OCI-M1 (cell line): Measurements from ENCODE around the gene NCOA5.
"Not testable (repeated sequence)": the region's sequence is repeated elsewhere in the genome, so short reads cannot be mapped to it uniquely, and the experiment has no call there.

ENCODE experiments used
- DNase-seq: peaks from one replicate; lab custom pipeline; 2025; lab: John Stamatoyannopoulos, UW

The NCOA5 gene

DNA sequence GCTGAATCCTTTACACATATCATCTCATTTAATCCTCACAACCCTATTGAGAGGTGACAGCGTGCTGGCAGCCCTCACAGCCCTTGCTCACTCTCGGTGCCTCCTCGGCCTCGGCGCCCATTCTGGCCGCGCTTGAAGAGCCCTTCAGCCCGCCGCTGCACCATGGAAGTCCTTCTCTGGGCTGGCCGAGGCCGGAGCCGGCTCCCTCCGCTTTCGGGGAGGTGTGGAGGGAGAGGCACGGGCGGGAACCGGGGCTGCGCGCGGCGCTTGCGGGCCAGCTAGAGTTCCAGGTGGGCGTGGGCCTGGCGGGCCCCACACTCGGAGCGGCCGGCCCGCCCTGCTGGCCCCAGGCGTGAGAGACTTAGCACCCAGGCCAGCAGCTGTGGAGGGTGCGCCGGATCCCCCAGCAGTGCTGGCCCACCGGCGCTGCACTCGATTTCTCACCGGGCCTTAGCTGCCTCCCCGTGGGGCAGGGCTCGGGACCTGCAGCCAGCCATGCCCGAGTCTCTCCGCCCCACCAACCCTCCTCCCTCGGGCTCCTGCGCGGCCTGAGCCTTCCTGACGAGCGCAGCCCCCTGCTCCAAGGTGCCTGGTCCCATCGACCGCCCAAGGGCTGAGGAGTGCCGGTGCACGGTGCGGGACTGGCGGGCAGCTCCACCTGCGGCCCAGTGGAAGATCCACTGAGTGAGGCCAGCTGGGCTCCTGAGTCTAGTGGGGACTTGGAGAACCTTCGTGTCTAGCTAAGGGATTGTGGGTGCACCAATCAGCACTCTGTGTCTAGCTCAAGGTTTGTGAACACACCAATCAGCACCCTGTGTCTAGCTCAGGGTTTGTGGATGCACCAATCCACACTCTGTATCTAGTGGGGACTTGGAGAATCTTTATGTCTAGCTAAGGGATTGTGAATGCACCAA is 2.1 kb upstream of the NCOA5 start:
- not testable (repeated sequence) for DNase-seq

DNA sequence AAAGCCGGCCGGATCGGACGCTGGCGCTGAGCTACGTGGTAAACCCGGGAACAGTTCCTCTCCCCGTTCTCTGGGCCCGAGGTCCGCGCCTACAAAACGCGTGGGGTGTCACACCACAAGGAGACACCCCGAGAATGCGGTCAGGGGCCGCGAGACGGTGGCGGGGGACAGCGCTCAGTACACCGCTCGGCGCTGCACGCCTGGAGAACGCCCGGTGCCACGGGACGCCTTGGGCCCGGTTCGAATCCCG is 670 bp downstream of the NCOA5 start:
- DNase-seq: no peak

DNA sequence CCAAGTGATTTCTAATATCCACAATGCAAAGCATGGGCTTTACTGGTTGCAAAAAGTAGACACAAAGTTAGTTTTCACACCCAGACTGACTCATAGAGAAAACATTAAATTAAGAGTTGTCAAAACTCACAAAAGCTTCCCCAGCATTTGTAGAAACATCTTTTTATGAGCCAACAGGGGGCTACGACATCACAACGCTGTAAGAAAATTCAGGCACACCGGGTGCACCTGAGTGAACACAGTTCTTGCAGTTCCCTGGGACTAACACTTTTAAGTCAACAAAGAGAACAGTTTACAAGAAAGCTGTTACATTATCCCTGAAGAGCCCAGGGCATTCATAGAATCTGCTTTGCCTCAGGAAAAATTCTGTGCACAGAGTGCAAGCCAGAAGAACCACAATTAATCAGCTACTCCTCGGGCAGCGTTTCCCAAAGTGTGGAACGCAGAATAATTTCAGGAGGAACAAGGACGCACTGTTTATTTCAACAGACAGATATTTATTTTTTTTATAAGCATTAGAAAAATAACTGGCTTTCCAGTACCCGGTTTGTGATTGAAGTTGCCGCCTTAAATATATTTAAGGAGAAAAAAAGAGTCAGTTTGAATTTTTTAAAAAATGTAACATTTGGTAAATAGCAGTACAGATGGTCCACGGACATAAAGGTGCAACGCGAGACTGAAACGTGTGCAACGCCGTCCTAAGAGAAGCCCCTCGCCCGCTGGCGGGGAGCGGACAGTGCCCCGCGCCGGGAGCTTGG is 1.2 kb downstream of the NCOA5 start:
- DNase-seq: peak; percentile 40

DNA sequence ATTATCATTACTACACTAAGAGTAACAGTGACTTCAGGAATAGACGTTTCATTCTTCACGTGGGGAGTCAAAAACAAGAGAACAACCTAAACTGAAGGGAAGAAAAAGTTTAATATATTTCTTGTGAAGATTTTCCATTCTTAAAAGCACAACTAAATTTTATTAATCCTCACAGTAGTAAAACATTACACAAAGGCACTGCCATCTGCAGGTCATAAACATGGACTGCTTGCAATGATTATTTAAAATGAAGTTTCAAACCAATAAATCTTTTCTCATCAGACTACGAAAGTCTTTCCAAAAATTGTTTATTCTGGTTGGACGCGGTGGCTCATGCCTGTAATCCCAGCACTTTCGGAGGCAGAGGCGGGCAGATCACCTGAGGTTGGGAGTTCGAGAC is 2.6 kb downstream of the NCOA5 start:
- DNase-seq: peak; percentile 26

DNA sequence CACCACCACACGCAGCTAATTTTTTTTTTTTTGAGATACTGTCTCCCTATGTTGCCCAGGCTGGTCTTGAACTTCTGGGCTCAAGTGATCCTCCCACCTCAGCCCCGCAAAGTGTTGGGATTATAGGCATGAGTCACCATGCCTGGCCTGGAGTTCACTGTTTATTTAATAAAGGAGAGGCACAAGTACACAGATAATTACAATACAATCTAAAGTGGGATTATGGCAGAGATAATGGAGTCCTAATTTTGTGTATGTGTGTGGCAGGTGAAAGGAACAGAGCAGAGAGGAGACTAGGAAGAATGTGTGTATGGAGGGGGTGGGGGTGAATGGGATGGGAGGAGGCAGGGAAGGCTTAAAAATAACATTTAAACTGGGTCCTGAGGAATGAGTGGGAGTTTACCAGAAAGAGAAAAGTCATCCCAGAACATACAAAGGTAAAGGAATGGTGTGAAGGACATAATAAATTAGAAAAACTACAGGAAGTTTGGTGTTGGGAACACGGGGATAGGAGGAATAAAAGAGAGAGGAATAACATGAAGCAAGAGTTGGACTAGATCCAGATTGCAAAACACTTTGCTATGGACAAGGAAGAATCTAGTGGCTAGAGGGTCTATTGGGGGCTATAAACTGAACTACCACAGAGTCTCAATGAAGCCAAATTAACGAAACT is 4.4 kb downstream of the NCOA5 start:
- peak; percentile 15 for DNase-seq

DNA sequence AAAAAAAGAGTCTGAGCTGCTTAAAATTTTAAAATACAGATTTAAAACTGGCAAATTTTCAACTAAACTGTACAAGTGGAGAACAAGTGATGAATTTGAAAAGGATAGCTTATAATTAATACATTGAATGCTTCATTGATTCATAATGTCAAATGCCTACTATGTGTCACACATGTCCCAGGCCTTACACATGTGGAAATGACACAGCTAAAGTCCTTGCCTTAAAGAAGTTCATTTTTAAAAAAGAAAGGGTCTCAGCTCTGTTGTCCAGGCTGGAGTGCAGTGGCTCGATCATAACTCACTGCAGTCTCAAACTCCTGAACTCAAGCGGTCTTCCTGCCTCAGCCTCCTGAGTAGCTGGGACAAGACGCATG is 5.0 kb downstream of the NCOA5 start:
- no peak for DNase-seq

DNA sequence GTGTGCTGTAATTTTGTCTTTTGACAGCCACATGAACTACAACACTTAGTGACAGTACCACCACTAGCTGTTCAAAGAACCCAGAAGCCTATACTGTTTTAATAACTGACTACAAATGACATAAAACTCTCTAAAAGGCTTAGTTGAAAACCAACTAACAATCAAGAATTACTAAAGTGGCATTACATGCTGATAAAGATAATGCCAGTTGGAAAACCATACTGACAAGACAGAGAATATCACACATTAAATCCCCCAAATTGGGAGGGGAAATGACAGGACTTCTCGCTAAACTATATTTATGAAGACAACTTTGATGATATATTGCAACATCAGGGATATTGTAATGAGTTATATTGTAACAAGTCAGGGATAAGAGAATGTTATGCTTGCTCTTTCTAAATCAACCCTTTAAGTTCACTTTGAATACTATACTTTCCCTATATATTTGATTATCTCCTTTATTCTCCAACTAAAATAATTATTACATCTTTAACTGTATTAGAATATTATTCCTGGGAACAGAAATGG is 6.2 kb downstream of the NCOA5 start:
- DNase-seq: no peak

DNA sequence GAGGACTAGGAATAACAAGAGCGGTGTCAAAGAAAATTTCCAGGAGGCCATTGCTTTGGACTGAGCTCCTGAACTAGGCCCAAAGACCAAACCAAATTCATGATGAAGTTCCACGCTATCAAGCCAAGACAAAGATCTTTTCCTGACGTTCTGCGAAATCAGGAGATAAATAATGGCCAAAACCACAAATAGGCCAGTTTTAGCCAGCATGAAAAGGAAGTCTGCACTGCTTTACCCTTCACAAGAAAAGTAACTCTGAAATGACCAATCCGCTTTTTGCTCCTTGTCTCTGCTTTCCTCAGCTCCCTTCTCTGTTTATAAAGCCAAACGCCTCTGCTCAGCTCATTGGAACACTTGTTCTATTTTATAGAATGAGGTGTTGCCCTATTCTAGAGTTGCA is 6.7 kb downstream of the NCOA5 start:
- peak; percentile 27 for DNase-seq

DNA sequence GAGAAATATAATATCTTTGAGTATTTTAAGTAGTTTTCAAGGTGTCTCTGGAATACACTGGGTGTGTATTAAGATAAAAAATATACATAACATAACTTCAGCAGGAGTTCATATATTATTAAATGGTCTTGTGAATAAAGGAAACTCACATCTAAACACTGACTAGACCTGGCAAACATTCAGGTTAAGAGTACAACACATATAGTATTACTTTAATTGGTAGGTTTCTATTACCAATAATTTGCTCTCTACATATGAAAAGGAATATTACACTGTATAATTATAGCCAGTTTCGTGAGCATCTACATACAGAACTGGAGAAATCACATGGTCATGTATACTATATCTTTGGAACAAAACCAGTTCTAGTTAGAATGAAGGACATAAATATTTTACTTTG is 8.7 kb downstream of the NCOA5 start:
- no peak for DNase-seq

DNA sequence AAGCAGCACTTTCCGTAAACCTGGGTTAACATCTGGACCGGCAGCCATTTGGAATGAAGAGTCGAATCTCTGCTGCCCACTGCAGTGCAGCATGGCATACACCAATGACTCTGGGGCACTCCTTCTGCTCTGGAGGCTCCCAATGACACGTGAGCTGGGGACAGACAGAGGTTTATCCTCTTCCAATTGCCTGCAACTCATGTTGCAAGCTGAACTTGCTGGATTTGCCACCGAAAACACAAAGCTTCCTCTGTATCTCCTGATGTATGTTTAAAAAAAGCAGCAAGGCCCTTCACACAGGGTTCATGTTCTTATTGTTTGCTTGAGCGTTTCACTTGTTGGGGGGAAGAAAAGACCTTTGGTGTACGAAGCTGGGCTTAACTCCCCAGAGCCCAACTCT is 10.8 kb downstream of the NCOA5 start:
- DNase-seq: no peak

DNA sequence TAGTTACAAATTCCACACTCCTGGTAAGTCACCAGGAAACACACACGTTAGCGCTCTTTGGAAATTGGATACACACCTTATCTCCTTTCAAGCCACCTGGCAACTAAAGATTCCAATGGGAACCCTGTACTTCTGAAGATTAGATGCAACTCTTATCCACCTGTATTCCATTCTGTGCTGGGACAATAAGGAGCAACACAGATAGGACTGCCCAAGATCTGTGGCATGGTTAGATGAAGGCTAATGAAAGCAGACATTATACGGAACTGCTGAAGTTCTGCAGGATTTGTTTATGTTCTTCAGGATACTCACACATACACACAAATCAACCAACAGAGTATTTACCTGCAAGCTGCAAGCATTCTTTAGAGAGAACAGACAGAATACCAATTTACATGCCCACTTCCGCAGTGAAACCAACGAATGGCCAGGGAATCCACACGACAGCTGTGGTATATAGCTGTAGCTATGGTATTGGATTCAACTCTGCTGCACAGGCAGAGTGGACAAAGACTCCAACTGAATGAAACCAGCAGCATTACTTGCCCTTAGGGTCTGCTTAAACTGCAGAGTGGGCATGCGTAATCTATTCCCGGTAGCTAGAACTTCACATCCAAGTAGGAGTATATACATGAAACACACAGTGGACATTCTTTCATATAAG is 12.0 kb downstream of the NCOA5 start:
- DNase-seq: no peak

DNA sequence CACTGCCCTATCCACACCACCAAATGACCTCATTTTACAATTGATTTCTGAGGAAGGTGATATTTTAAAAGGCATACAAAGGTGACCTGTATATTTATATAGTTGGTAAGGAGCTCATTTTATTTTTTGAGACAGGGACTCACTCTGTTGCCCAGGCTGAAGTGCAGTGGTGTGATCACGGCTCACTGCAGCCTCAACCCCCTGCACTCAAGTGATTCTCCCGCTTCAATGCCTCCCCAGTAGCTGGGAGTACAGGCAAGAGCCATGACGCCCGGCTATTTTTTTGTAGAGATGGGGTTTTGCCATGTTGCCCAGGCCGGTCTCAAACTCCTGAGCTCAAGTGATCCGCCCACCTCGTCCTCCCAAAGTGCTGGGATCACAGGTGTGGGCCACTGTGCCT is 13.0 kb downstream of the NCOA5 start:
- DNase-seq: no peak

DNA sequence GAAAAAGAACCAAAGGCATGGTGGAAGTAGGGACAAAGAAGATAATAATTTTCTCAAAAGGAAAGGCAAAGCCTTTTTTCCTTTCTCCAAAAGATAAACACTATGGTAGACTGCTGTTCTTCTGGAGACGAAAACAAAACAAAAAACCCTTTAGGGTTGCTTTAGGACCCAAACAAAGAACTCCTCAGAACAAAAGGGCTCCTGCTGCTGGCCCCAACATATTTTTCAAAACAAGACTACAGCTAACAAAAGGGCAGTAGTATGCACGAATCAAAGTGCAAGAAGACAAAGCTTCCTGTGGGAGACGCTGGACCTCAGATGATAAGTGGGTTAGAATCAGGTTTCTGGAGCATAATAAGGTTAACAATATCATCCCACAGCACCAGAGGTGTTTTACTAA is 15.8 kb downstream of the NCOA5 start:
- no peak for DNase-seq

DNA sequence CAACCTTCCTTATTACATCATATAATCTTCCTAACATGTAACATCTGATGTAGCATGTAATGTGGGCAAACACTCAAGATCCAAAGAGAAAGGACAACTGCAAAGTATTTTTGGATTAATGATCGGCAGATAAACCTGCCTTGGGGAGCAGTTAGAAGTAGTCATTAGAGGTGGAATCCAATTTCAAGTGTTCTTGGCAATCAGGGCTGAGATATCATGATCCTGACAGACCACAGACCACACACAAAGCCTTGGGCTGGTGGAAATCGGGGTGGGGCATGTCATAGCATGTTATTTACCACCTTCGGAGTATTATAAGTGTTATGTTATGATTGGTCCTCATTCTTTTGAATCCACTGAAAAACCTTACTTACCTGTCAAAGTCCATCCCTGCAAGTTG is 16.3 kb downstream of the NCOA5 start:
- DNase-seq: no peak

DNA sequence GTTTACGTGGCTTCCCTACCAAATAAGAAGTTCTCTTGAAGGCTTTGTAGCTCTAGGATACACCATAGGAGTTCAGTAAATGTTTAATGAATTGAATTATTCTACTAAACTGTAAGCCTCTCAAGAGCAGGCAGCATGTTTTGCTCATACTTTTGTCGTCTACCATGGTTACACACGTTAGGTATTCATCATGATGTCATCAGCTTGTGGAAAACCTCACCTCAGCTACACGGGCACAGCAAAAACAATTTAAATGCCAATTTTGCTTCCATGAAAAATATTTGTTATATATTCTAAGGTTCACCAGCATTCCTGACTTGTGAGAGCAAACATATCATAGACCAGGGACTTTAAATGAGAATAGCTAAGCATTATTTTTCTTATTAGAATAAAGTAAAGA is 16.7 kb downstream of the NCOA5 start:
- DNase-seq: no peak

DNA sequence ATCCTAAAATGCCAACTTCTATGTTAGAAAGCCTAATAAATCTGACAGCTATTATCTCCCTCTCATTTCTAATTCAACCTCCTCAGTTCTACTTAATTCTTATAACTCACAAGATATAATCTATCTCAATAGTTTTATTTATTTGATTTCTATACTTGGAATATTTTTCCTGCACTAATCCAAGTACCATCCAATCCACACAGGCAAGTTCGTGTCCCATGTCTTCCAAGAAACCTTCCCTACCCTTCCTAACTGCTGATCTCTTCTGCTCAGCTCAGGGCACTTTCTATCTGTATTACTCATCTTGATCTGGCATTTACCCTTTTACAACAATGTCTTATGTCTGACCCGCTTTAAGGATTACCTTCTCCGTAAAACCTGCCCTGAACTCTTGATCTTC is 18.2 kb downstream of the NCOA5 start:
- DNase-seq: no peak

DNA sequence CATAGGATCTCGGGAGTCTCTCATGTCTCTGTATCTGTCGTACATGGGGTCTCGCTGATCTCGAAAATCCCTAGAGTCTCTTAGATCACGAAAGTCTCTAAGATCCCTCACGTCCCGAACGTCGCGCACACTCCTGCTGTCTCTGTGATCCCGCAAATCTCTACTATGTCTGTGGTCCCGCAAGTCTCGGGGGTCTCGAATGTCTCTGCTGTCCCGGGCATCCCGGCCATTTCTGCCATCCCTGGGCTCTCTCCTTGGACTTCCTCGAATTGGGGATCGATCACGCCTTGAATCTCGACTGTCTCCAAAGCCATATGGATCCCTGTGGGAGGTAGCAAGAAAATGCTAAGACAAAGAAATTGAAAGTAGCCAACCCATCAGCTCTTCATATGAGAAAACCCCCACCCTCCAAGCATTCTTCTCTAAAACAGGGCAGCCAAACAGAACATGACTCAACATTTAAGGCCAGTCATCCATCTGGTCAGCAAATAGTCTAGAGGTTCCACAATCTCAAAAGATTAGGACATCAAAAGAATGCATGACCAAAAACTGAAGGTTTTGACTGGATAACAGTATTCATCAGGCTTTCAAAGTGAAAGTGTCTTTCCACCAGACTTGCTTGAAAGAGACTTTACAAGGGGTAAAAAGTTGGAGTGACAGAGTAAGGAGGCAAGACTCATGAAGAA is 19.4 kb downstream of the NCOA5 start:
- DNase-seq: peak; percentile 41

DNA sequence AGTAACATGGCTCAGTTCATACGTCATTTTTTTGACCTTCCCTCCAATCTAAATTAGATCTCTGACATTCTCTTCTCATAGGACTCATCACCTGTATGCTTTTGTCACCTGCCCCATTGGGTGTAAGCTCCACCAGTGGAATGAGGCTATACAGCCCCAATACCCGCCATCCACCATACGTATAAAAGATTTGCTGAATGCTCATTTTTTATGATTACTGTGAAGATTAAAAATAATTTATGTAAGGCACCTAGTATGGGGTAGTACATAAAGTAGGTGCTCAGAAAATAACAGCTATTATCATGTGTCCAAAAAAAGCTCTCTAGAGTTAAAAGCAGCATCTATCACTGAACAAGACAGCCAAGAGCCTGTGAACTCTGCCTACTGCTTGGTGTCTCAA is 24.1 kb downstream of the NCOA5 start:
- no peak for DNase-seq

DNA sequence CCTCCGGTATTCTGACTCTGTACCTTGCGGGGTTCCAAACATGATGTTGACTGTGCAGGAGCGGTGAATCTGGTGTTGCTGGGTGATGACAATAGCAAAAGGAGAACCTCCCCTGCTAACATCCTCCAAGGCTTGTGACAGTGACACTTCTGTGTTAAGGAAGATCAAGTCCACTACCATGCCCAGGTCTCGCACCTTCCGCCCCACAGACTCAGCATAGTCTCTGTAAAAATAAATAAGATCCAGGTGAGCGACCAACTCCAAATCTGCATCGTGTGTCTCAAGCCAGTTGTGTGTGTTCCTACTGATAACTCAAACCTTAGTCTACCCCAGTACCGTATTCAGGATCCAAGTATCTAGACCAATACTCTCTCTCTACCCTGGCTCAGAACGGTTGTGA is 24.8 kb downstream of the NCOA5 start:
- DNase-seq: no peak

DNA sequence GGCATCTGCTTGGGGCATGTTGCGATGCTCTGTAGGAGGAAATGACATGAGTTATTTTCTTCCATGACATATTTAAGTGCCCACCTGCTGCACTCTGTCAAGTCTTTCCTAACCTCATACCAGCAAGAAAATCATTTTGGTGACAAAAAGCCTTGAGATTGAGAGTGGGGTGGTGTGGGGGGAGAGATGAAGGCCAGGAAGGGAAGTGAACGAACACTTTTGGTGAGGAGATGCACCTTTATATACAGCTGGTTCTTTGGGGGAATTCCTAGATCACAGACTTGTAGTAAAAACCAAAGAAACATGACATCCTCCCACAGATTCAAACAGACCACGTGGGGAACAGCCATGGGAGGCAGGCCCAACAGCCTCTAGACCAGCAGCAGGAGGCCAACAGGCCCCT is 26.1 kb downstream of the NCOA5 start:
- no peak for DNase-seq

DNA sequence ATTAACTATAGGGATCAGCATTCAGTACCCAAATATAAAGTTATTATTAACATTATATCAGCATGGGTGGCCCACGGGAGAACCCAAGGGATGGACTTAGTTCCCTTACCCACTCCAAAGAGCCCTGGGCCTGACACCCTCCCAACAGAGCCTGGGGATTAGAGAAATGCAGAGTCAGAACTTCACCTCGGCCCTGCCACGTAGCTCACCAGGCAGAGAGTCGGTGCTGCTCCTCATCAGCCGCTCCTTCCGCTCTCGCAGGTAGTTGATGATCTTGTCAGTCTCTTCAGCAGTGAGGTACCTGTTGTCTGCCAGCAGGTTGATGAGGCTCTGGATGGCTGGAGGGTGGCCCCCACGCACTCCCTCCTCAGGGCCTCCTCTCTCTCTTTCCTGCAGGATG is 26.6 kb downstream of the NCOA5 start:
- no peak for DNase-seq

DNA sequence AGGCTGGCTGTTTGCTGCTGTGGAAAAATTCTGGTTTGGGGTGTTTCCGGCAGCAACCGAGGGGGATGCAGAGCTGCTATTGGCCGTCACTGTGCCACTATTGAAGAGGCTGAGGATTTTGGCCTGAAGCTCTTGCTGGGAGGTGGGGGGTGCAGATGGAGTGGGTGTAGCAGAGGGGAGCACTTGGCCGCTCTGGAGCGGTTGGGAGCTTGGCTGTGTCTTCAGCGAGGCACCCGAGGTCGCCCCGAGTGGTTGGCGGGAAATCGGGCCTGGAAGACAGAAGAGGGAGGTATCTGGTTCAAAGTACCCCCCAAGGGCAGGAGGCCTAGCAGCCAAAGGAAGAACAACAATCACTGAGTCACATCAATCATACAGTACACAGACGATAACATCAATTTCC is 27.1 kb downstream of the NCOA5 start:
- DNase-seq: no peak
